Right cardiac atrium (tissue), 5 donors: ENCODE measurements around the gene ADAMTS8. TPM values are rescaled to one million over a fixed set of nuclear protein-coding genes. Genes with fewer than 3 reads are reported as not detected.

Experiments
- ATAC-seq, 2 donors: fragments of 200-7000 bp; cut with Tn5 transposase; one replicate each; pipeline versions ENCODE4 v1.8.0 to v1.9.1; 2020; ENCODE audit warnings: moderate library complexity in 2 of 2, mild to moderate bottlenecking in 1 of 2
- DNase-seq, 3 donors: peaks; one replicate each; pipeline ENCODE4 v3.0.0-alpha.2; 2020
- H3K27ac ChIP-seq: one replicate; pipeline ENCODE4 v1.5.1; 2013; ENCODE audit warnings: mild to moderate bottlenecking, low read length, control low read depth, moderate library complexity
- H3K27me3 ChIP-seq: one replicate; pipeline ENCODE4 v1.6.1; 2013; ENCODE audit not compliant: control insufficient read depth, insufficient read depth
- H3K4me1 ChIP-seq: one replicate; pipeline ENCODE4 v1.6.1; 2013; ENCODE audit warnings: low read length; ENCODE audit not compliant: control insufficient read depth, insufficient read depth
- H3K4me3 ChIP-seq: one replicate; pipeline ENCODE4 v1.5.1; 2013; ENCODE audit warnings: low read length, control low read depth
- H3K9me3 ChIP-seq: one replicate; pipeline ENCODE4 v1.6.1; 2013; ENCODE audit warnings: low read length; ENCODE audit not compliant: control insufficient read depth
- WGBS: extraction: QIAGEN DNeasy Blood & Tissue Kit; methylation state at CpG from one replicate; pipeline ENCODE4 v1.1.7; 2013; 5-methylcytosine and 5-hydroxymethylcytosine counted together
- intact Hi-C, 4 donors: fragments of 100-400 bp; cut with DNase I; formaldehyde crosslinking; loops; one replicate each; pipeline versions ENCODE4 v1.11.0 to v1.14.0; 2022 to 2023
- polyA plus RNA-seq: library from polyadenylated mRNA; stranded (reverse); fragments of 200-250 nt; gene quantifications from one replicate; pipeline ENCODE4 v1.2.3, GENCODE V29; 2013
- total RNA-seq, 4 donors: library from RNA; stranded (reverse); fragmentation: NEBNext Ultra II Directional; extraction: Animal tissue kit (Norgen Biotek cat#: 25700); gene quantifications; one replicate each; pipeline ENCODE4 v1.2.1, GENCODE V29; 2021
- donor health status: healthy with polysubstance abuse.
- donor health status: DM: no; HTN: yes; CAD: no.
- donor health status: DM: no; HTN: no; CAD: no.
- donor health status: DM: no; HTN: yes; CAD: no; lungs with severe emphysema.
- donor health status: DM: yes; HTN: yes; CAD: no.

The ADAMTS8 gene
- total and polyA plus RNA-seq, 5 donors = 0.45 to 10.1 (median 0.88) TPM

GRCh38 chr11:130473056-130473794 is 44.8 kb upstream of the ADAMTS8 start:
- H3K27ac ChIP-seq = no peak overlapping the region
- 95% methylated on average over 52 of the region's 52 CpGs for WGBS
- intact Hi-C loops = no loop called here

GRCh38 chr11:130472434-130472961 is 44.1 kb upstream of the ADAMTS8 start:
- intact Hi-C loops = no loop called here
- 90% methylated on average over 7 of the region's 7 CpGs for WGBS
- Histone ChIP-seq H3K4me1 (peaks cover 7% of the 10 kb centered on the region), H3K27me3 (no peaks in the 10 kb centered on the region), H3K27ac (no peak overlapping the region), H3K4me3 (no peak overlapping the region), H3K9me3 (no peaks in the 10 kb centered on the region)
- DNase-seq (peak in 1 of 3 donors; percentile 7), ATAC-seq (no peak)

More at GRCh38 chr11:130473056-130473794, 44.8 kb upstream of the ADAMTS8 start:
- Histone ChIP-seq H3K4me3 (no peak overlapping the region), H3K27me3 (no peaks in the 10 kb centered on the region), H3K4me1 (peaks cover 12% of the 10 kb centered on the region), H3K9me3 (no peaks in the 10 kb centered on the region)
- no peak for ATAC-seq
- DNase-seq = peak in 1 of 3 donors; percentile 51

GRCh38 chr11:130471731-130472433 is 43.5 kb upstream of the ADAMTS8 start:
- Histone ChIP-seq H3K4me3 (no peak overlapping the region), H3K27ac (no peak overlapping the region), H3K27me3 (no peaks in the 10 kb centered on the region), H3K9me3 (no peaks in the 10 kb centered on the region), H3K4me1 (peaks cover 3% of the 10 kb centered on the region)
- intact Hi-C loops = no loop called here
- DNase-seq (peak in 1 of 3 donors; percentile 23), ATAC-seq (no peak)
- 88% methylated on average over 11 of the region's 11 CpGs for WGBS

- WGBS = 91% methylated on average over 20 of the region's 20 CpGs
- Histone ChIP-seq H3K4me3 (no peak overlapping the region), H3K27ac (no peak overlapping the region), H3K9me3 (no peaks in the 10 kb centered on the region), H3K4me1 (peaks cover 2% of the 10 kb centered on the region), H3K27me3 (no peaks in the 10 kb centered on the region)
- ATAC-seq = no peak
- DNase-seq = peak in 1 of 3 donors; percentile 32
- intact Hi-C loops = no loop called here
Observed at GRCh38 chr11:130470832-130471706, 42.7 kb upstream of the ADAMTS8 start.

- peak in 1 of 3 donors; percentile 39 for DNase-seq
- no peak for ATAC-seq
- WGBS = 95% methylated on average over 6 of the region's 6 CpGs
- Histone ChIP-seq H3K4me1 (no peaks in the 10 kb centered on the region), H3K9me3 (no peaks in the 10 kb centered on the region), H3K27ac (no peak overlapping the region), H3K4me3 (no peak overlapping the region), H3K27me3 (no peaks in the 10 kb centered on the region)
- intact Hi-C loops = no loop called here
Observed at GRCh38 chr11:130469181-130469580, 40.8 kb upstream of the ADAMTS8 start.

GRCh38 chr11:130467116-130467900 is 38.9 kb upstream of the ADAMTS8 start:
- ATAC-seq (no peak), DNase-seq (no peak)
- H3K27me3 ChIP-seq = no peaks in the 10 kb centered on the region
- intact Hi-C loops = no loop called here
- whole genome bisulfite sequencing = 79% methylated on average over 10 of the region's 10 CpGs
- H3K27ac ChIP-seq = no peak overlapping the region
- H3K4me1 ChIP-seq = no peaks in the 10 kb centered on the region
- H3K9me3 ChIP-seq = no peaks in the 10 kb centered on the region
- H3K4me3 ChIP-seq = no peak overlapping the region

- no peaks in the 10 kb centered on the region for H3K9me3 ChIP-seq
- DNase-seq (no peak), ATAC-seq (no peak)
- no peaks in the 10 kb centered on the region for H3K27me3 ChIP-seq
- no peak overlapping the region for H3K27ac ChIP-seq
- no peak overlapping the region for H3K4me3 ChIP-seq
- WGBS = 96% methylated on average over 5 of the region's 5 CpGs
- intact Hi-C loops = no loop called here
- no peaks in the 10 kb centered on the region for H3K4me1 ChIP-seq
Observed at GRCh38 chr11:130465263-130465662, 36.9 kb upstream of the ADAMTS8 start.

GRCh38 chr11:130464291-130464812 is 35.9 kb upstream of the ADAMTS8 start:
- Histone ChIP-seq H3K4me3 (no peak overlapping the region), H3K27ac (no peak overlapping the region), H3K27me3 (no peaks in the 10 kb centered on the region), H3K4me1 (no peaks in the 10 kb centered on the region), H3K9me3 (no peaks in the 10 kb centered on the region)
- intact Hi-C loops = no loop called here
- ATAC-seq = no peak
- DNase-seq = no peak

- DNase-seq (peak in 1 of 3 donors; percentile 9), ATAC-seq (no peak)
- no peaks in the 10 kb centered on the region for H3K9me3 ChIP-seq
- no peak overlapping the region for H3K27ac ChIP-seq
- no peaks in the 10 kb centered on the region for H3K4me1 ChIP-seq
- H3K4me3 ChIP-seq = no peak overlapping the region
- H3K27me3 ChIP-seq = no peaks in the 10 kb centered on the region
- 87% methylated on average over 8 of the region's 8 CpGs for WGBS
- intact Hi-C loops = no loop called here
Observed at GRCh38 chr11:130462931-130463330, 34.5 kb upstream of the ADAMTS8 start.
